ENCODE data around the gene SMU1.
"Not testable (repeated sequence)": the region's sequence is repeated elsewhere in the genome, so short reads cannot be mapped to it uniquely, and the experiment has no call there.

SMU1 gene

GRCh38 chr9:33092634-33093033 lies 16.2 kb upstream of the SMU1 start:
- Mint-ChIP-seq H3K27ac (peak overlapping the region; percentile 50), H3K36me3 (ENCODE audit: low read depth) (no peaks in the 10 kb centered on the region), H3K4me1 (ENCODE audit: low read depth) (peaks cover 11% of the 10 kb centered on the region), H3K4me3 (peak overlapping the region; percentile 45), H3K27me3 (no peaks in the 10 kb centered on the region), H3K9me3 (no peaks in the 10 kb centered on the region)

- not testable (repeated sequence) for H3K4me3 Mint-ChIP-seq; H3K27me3 Mint-ChIP-seq; H3K9me3 Mint-ChIP-seq; H3K36me3 Mint-ChIP-seq (ENCODE audit: low read depth); H3K27ac Mint-ChIP-seq; H3K4me1 Mint-ChIP-seq (ENCODE audit: low read depth)
Observed at GRCh38 chr9:33085672-33086071, 9.2 kb upstream of the SMU1 start.

GRCh38 chr9:33082538-33083326 lies 6.3 kb upstream of the SMU1 start:
- Mint-ChIP-seq H3K27ac (peak overlapping the region; percentile 78), H3K4me1 (ENCODE audit: low read depth) (peaks cover 9% of the 10 kb centered on the region), H3K4me3 (peak overlapping the region; percentile 53), H3K36me3 (ENCODE audit: low read depth) (no peaks in the 10 kb centered on the region), H3K9me3 (no peaks in the 10 kb centered on the region), H3K27me3 (no peaks in the 10 kb centered on the region)

GRCh38 chr9:33082128-33082527 lies 5.7 kb upstream of the SMU1 start:
- H3K4me1 Mint-ChIP-seq (ENCODE audit: low read depth), result peaks cover 12% of the 10 kb centered on the region
- no peaks in the 10 kb centered on the region for H3K27me3 Mint-ChIP-seq
- no peaks in the 10 kb centered on the region for H3K36me3 Mint-ChIP-seq (ENCODE audit: low read depth)
- H3K27ac Mint-ChIP-seq, result peak overlapping the region; percentile 78
- H3K4me3 Mint-ChIP-seq, result peak overlapping the region; percentile 53
- no peaks in the 10 kb centered on the region for H3K9me3 Mint-ChIP-seq

- no peaks in the 10 kb centered on the region for H3K27me3 Mint-ChIP-seq
- H3K27ac Mint-ChIP-seq, result no peak overlapping the region
- no peaks in the 10 kb centered on the region for H3K36me3 Mint-ChIP-seq (ENCODE audit: low read depth)
- peaks cover 18% of the 10 kb centered on the region for H3K4me1 Mint-ChIP-seq (ENCODE audit: low read depth)
- H3K4me3 Mint-ChIP-seq, result no peak overlapping the region
- H3K9me3 Mint-ChIP-seq, result no peaks in the 10 kb centered on the region
Observed at GRCh38 chr9:33081128-33081851, 4.8 kb upstream of the SMU1 start.

GRCh38 chr9:33080534-33080933 lies 4.1 kb upstream of the SMU1 start:
- Mint-ChIP-seq H3K27ac (no peak overlapping the region), H3K4me1 (ENCODE audit: low read depth) (peaks cover 24% of the 10 kb centered on the region), H3K27me3 (no peaks in the 10 kb centered on the region), H3K4me3 (no peak overlapping the region), H3K9me3 (no peaks in the 10 kb centered on the region), H3K36me3 (ENCODE audit: low read depth) (peaks cover under 1% of the 10 kb centered on the region)

GRCh38 chr9:33068991-33069390 lies 7.5 kb downstream of the SMU1 start:
- peaks cover 70% of the 10 kb centered on the region for H3K36me3 Mint-ChIP-seq (ENCODE audit: low read depth)
- no peaks in the 10 kb centered on the region for H3K27me3 Mint-ChIP-seq
- no peak overlapping the region for H3K4me3 Mint-ChIP-seq
- H3K27ac Mint-ChIP-seq, result no peak overlapping the region
- H3K4me1 Mint-ChIP-seq (ENCODE audit: low read depth), result peaks cover 32% of the 10 kb centered on the region
- no peaks in the 10 kb centered on the region for H3K9me3 Mint-ChIP-seq

- Mint-ChIP-seq H3K36me3 (ENCODE audit: low read depth) (peaks cover 66% of the 10 kb centered on the region), H3K9me3 (no peaks in the 10 kb centered on the region), H3K4me3 (no peak overlapping the region), H3K27me3 (no peaks in the 10 kb centered on the region), H3K4me1 (ENCODE audit: low read depth) (peaks cover 10% of the 10 kb centered on the region), H3K27ac (peak overlapping the region; percentile 24)
Observed at GRCh38 chr9:33065157-33066076, 11.1 kb downstream of the SMU1 start.

GRCh38 chr9:33051144-33051543 lies 25.3 kb downstream of the SMU1 start:
- Mint-ChIP-seq H3K36me3 (ENCODE audit: low read depth) (peaks cover 72% of the 10 kb centered on the region), H3K27me3 (no peaks in the 10 kb centered on the region), H3K27ac (no peak overlapping the region), H3K4me3 (no peak overlapping the region), H3K4me1 (ENCODE audit: low read depth) (peaks cover 20% of the 10 kb centered on the region), H3K9me3 (no peaks in the 10 kb centered on the region)

- peak overlapping the region; percentile 32 for H3K27ac Mint-ChIP-seq
- H3K36me3 Mint-ChIP-seq (ENCODE audit: low read depth), result peaks cover 71% of the 10 kb centered on the region
Observed at GRCh38 chr9:33049680-33050361, 26.7 kb downstream of the SMU1 start.

GRCh38 chr9:33048054-33048465 lies 28.4 kb downstream of the SMU1 start:
- Mint-ChIP-seq H3K36me3 (ENCODE audit: low read depth) (peaks cover 67% of the 10 kb centered on the region), H3K27ac (no peak overlapping the region), H3K4me1 (ENCODE audit: low read depth) (peaks cover 38% of the 10 kb centered on the region), H3K27me3 (no peaks in the 10 kb centered on the region), H3K9me3 (no peaks in the 10 kb centered on the region), H3K4me3 (no peak overlapping the region)

More at GRCh38 chr9:33049680-33050361, 26.7 kb downstream of the SMU1 start:
- Mint-ChIP-seq H3K27me3 (no peaks in the 10 kb centered on the region), H3K4me1 (ENCODE audit: low read depth) (peaks cover 24% of the 10 kb centered on the region), H3K9me3 (no peaks in the 10 kb centered on the region), H3K4me3 (no peak overlapping the region)

GRCh38 chr9:33046061-33046460 lies 30.4 kb downstream of the SMU1 start:
- Mint-ChIP-seq H3K27me3 (no peaks in the 10 kb centered on the region), H3K27ac (no peak overlapping the region), H3K4me1 (ENCODE audit: low read depth) (peaks cover 32% of the 10 kb centered on the region), H3K36me3 (ENCODE audit: low read depth) (peaks cover 52% of the 10 kb centered on the region), H3K9me3 (no peaks in the 10 kb centered on the region), H3K4me3 (no peak overlapping the region)

- Mint-ChIP-seq H3K27me3 (no peaks in the 10 kb centered on the region), H3K27ac (peak overlapping the region; percentile 32), H3K9me3 (no peaks in the 10 kb centered on the region), H3K36me3 (ENCODE audit: low read depth) (peaks cover 51% of the 10 kb centered on the region), H3K4me3 (peak overlapping the region; percentile 80), H3K4me1 (ENCODE audit: low read depth) (peaks cover 26% of the 10 kb centered on the region)
Observed at GRCh38 chr9:33044677-33045282, 31.7 kb downstream of the SMU1 start.

- Mint-ChIP-seq H3K4me3 (peak overlapping the region; percentile 80), H3K27me3 (no peaks in the 10 kb centered on the region), H3K36me3 (ENCODE audit: low read depth) (peaks cover 50% of the 10 kb centered on the region), H3K4me1 (ENCODE audit: low read depth) (peaks cover 20% of the 10 kb centered on the region), H3K27ac (peak overlapping the region; percentile 67), H3K9me3 (no peaks in the 10 kb centered on the region)
Observed at GRCh38 chr9:33044162-33044673, 32.3 kb downstream of the SMU1 start.
